Panc1 (cell line): ENCODE data around the gene TFEC. TPM values are rescaled to one million over a fixed set of nuclear protein-coding genes. Genes with fewer than 3 reads are reported as not detected.

ENCODE experiments used
- ATAC-seq: fragments of 200-7000 bp; cut with Tn5 transposase; 2 replicates; pipeline ENCODE4 v1.9.1; 2020; ENCODE audit warnings: mild to moderate bottlenecking, moderate library complexity
- BruUV-seq: library from RNA; stranded (reverse); fragments of 400-500 nt; replicated peaks from 2 replicates; lab custom pipeline; 2021; lab: Mats Ljungman, UMichigan
- CTCF ChIA-PET: fragments of 300-600 bp; sonication (Branson Sonifier 250); formaldehyde crosslinking; loops from one replicate; lab custom pipeline; 2022; ENCODE audit warnings: antibody characterized with exemption; lab: Charles Lee
- POLR2A ChIA-PET: fragments of 300-600 bp; sonication (Branson Sonifier 250); formaldehyde crosslinking; loops from one replicate; lab custom pipeline; 2022; ENCODE audit warnings: antibody characterized with exemption; lab: Charles Lee
- DNase-seq: peaks from one replicate; pipeline ENCODE4 v3.0.0-alpha.2; 2010; ENCODE audit warnings: low read depth, low spot score
- H3K27ac ChIP-seq: 2 replicates; pipeline ENCODE4 v1.5.1; 2011; ENCODE audit warnings: mild to moderate bottlenecking, low read length, inconsistent platforms
- H3K27me3 ChIP-seq: fragments of 200-500 bp; sonication (Bioruptor generic); 2 replicates; pipeline ENCODE4 v1.6.0; 2014; ENCODE audit warnings: low read length, inconsistent platforms; ENCODE audit not compliant: control insufficient read depth, insufficient read depth
- H3K36me3 ChIP-seq: fragments of 200-500 bp; sonication (Bioruptor generic); 2 replicates; pipeline ENCODE4 v1.5.1; 2014; ENCODE audit warnings: inconsistent platforms, mild to moderate bottlenecking, low read length, moderate library complexity; ENCODE audit not compliant: control insufficient read depth, insufficient read depth
- H3K4me1 ChIP-seq: 2 replicates; pipeline ENCODE4 v1.5.1; 2011; ENCODE audit warnings: inconsistent platforms, mild to moderate bottlenecking, low read length, moderate library complexity; ENCODE audit not compliant: control insufficient read depth, insufficient read depth
- H3K4me3 ChIP-seq, 2 experiments: 2 replicates each; pipeline ENCODE4 v1.5.1; 2011 to 2012; ENCODE audit warnings: low read depth in 2 of 2, low read length in 2 of 2, mild to moderate bottlenecking in 2 of 2, inconsistent platforms in 1 of 2, moderate library complexity in 1 of 2
- H3K9me3 ChIP-seq: fragments of 200-500 bp; sonication (Bioruptor generic); 2 replicates; pipeline ENCODE4 v1.5.1; 2014; ENCODE audit warnings: low read depth, mild to moderate bottlenecking, inconsistent platforms, low read length, moderate library complexity; ENCODE audit not compliant: control insufficient read depth, insufficient read depth
- POLR2AphosphoS5 ChIP-seq: IDR thresholded peaks from 2 replicates; pipeline ENCODE4 v1.6.1; 2012; ENCODE audit warnings: mild to moderate bottlenecking, low read depth, low read length, moderate library complexity
- SIN3A ChIP-seq: IDR thresholded peaks from 2 replicates; pipeline ENCODE4 v1.6.1; 2012; ENCODE audit warnings: low read depth, mild to moderate bottlenecking, low read length, moderate library complexity, borderline replicate concordance; ENCODE audit not compliant: insufficient read depth
- TCF7L2 ChIP-seq: IDR thresholded peaks from 2 replicates; pipeline ENCODE4 v1.6.1; 2011; ENCODE audit warnings: mild to moderate bottlenecking, low read depth, low read length, inconsistent platforms
- in situ Hi-C: cut with HindIII; loops from 2 replicates; pipeline ENCODE4 v1.10.0; 2016; ENCODE audit warnings: low sequenced_read_pairs, low pct_unique_long_range_greater_than_20kb
- intact Hi-C: fragments of 100-400 bp; cut with micrococcal nuclease; formaldehyde crosslinking; loops from one replicate; pipeline ENCODE4 v1.10.0; 2022; ENCODE audit not compliant: unreplicated experiment
- total RNA-seq: library from RNA; stranded (reverse); gene quantifications from one replicate; pipeline ENCODE4 v1.2.1, GENCODE V29; 2021; ENCODE audit not compliant: unreplicated experiment
- TF ChIP-seq, protein P1 (sequence below): fragments of 450-650 bp; IDR thresholded peaks from 2 replicates; pipeline ENCODE4 v1.5.1; 2017; ENCODE audit warnings: mild to moderate bottlenecking
- TF ChIP-seq, protein P2 (sequence below), 2 experiments: IDR thresholded peaks; 2 replicates each; pipeline ENCODE4 v1.6.1; 2011 to 2012; ENCODE audit warnings: low read depth in 2 of 2, control low read depth in 1 of 2, low read length in 1 of 2, mild to moderate bottlenecking in 1 of 2, moderate library complexity in 1 of 2; ENCODE audit not compliant: insufficient read depth in 1 of 2

TFEC gene
- total RNA-seq, 1 experiment from 2014 or later = not detected

DNA sequence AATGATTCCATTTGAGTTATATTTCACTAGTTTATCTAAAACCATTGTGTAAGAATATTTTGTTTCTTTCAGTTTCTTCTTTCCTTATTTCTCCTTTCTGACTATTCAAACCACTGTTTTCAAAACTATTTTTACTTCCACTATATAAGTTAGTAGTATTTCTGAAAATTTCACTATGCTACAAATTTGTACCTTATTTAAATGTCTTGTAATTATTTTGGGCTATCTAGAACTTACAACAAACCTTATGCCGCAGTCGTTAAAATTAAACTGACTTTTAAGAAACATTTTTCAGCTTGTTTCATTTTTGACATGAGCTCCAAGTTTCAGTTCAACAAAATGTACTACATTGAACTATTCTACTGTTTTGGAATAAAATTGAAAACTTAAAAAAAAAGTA is 1.8 kb downstream of the TFEC start:
- DNase-seq (no peak), ATAC-seq (no peak)
- Histone ChIP-seq H3K9me3 (no peaks in the 10 kb centered on the region), H3K4me3 (no peak overlapping the region), H3K27me3 (no peaks in the 10 kb centered on the region; the same call in 1 of the 2 replicates), H3K4me1 (no peaks in the 10 kb centered on the region), H3K36me3 (no peaks in the 10 kb centered on the region), H3K27ac (no peak overlapping the region)
- TF ChIP-seq TCF7L2 (no peak), POLR2AphosphoS5 (no peak), SIN3A (no peak)
- TF ChIP-seq, protein P1, sequence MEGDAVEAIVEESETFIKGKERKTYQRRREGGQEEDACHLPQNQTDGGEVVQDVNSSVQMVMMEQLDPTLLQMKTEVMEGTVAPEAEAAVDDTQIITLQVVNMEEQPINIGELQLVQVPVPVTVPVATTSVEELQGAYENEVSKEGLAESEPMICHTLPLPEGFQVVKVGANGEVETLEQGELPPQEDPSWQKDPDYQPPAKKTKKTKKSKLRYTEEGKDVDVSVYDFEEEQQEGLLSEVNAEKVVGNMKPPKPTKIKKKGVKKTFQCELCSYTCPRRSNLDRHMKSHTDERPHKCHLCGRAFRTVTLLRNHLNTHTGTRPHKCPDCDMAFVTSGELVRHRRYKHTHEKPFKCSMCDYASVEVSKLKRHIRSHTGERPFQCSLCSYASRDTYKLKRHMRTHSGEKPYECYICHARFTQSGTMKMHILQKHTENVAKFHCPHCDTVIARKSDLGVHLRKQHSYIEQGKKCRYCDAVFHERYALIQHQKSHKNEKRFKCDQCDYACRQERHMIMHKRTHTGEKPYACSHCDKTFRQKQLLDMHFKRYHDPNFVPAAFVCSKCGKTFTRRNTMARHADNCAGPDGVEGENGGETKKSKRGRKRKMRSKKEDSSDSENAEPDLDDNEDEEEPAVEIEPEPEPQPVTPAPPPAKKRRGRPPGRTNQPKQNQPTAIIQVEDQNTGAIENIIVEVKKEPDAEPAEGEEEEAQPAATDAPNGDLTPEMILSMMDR = no peak
- TF ChIP-seq, protein P2, sequence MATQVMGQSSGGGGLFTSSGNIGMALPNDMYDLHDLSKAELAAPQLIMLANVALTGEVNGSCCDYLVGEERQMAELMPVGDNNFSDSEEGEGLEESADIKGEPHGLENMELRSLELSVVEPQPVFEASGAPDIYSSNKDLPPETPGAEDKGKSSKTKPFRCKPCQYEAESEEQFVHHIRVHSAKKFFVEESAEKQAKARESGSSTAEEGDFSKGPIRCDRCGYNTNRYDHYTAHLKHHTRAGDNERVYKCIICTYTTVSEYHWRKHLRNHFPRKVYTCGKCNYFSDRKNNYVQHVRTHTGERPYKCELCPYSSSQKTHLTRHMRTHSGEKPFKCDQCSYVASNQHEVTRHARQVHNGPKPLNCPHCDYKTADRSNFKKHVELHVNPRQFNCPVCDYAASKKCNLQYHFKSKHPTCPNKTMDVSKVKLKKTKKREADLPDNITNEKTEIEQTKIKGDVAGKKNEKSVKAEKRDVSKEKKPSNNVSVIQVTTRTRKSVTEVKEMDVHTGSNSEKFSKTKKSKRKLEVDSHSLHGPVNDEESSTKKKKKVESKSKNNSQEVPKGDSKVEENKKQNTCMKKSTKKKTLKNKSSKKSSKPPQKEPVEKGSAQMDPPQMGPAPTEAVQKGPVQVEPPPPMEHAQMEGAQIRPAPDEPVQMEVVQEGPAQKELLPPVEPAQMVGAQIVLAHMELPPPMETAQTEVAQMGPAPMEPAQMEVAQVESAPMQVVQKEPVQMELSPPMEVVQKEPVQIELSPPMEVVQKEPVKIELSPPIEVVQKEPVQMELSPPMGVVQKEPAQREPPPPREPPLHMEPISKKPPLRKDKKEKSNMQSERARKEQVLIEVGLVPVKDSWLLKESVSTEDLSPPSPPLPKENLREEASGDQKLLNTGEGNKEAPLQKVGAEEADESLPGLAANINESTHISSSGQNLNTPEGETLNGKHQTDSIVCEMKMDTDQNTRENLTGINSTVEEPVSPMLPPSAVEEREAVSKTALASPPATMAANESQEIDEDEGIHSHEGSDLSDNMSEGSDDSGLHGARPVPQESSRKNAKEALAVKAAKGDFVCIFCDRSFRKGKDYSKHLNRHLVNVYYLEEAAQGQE (IDR thresholded peaks at IDR 0.05; ENCODE audit: insufficient read depth in 1 of 2, low read depth in 2 of 2, low read length in 1 of 2) = no peak
- ChIA-PET CTCF (no interaction called here), POLR2A (no interaction called here)
- BruUV-seq = no TSS peak
- in situ Hi-C loops = no loop called here
- intact Hi-C loops = no loop called here

DNA sequence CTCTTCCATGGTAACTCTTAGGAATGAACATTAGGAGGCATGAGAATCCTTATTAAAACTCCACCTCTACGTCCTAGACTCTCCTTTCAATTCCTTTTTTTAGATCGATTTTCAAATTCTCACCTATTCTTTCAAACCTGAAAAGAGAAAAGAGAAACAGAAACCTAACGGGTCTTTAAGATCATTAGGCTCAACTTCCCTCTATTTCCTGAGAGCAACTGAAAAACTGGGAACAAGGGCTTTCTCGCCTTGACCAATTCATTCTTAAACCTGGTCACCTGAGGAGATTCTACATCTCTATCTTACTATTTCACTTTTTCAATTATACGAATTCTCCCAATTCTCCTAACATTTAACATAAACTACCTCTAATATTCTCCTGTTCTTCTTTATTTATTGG is 2.8 kb downstream of the TFEC start:
- no peaks in the 10 kb centered on the region for H3K36me3 ChIP-seq
- H3K9me3 ChIP-seq = no peaks in the 10 kb centered on the region
- in situ Hi-C loops (no loop called here), intact Hi-C loops (no loop called here)
- TF ChIP-seq TCF7L2 = no peak
- no peak for TF ChIP-seq SIN3A
- TF ChIP-seq POLR2AphosphoS5 = no peak
- TF ChIP-seq, protein P1 = no peak
- no peak overlapping the region for H3K27ac ChIP-seq
- ChIA-PET POLR2A (interaction anchor here (0.5 to 0.6 kb wide), 2 partner anchors 532 to 614 kb away, joined by 3 read pairs; no protein-coding TSS in a partner anchor), CTCF (no interaction called here)
- no peak overlapping the region for H3K4me3 ChIP-seq
- DNase-seq (no peak), ATAC-seq (no peak)
- H3K27me3 ChIP-seq = no peaks in the 10 kb centered on the region; the same call in 1 of the 2 replicates
- no peaks in the 10 kb centered on the region for H3K4me1 ChIP-seq
- no TSS peak for BruUV-seq
